HG03342 (cell line): ENCODE results near the gene ZNF276.
"Not testable (repeated sequence)": the region's sequence is repeated elsewhere in the genome, so short reads cannot be mapped to it uniquely, and the experiment has no call there.

Experiments
- ATAC-seq: cut with Tn5 transposase; IDR thresholded peaks from one replicate; pipeline ENCODE4 v1.9.1; 2021; ENCODE audit warnings: mild to moderate bottlenecking, moderate library complexity; ENCODE audit not compliant: unreplicated experiment

Gene ZNF276

GRCh38 chr16:89720813-89721545 lies at the start of gene ZNF276, which contains the start of gene VPS9D1:
Gene ZNF276 (plus strand): TSS chr16:89721537. CDS start chr16:89721641, 104 bp downstream.
Gene VPS9D1 (minus strand): TSS chr16:89720898. CDS start chr16:89720861, 37 bp downstream.
- ATAC-seq, result peak; percentile 51

- not testable (repeated sequence) for ATAC-seq
These were observed 49.8 kb upstream of the ZNF276 start for GRCh38 chr16:89671565-89671964.

GRCh38 chr16:89672177-89672941 lies 49.0 kb upstream of the ZNF276 start:
- no peak for ATAC-seq

- no peak for ATAC-seq
These were observed 43.1 kb upstream of the ZNF276 start for GRCh38 chr16:89678258-89678657.

GRCh38 chr16:89685916-89686315 lies 35.4 kb upstream of the ZNF276 start:
- no peak for ATAC-seq

- peak; percentile 74 for ATAC-seq
These were observed 34.7 kb upstream of the ZNF276 start, which contains the start of gene CDK10 for GRCh38 chr16:89686520-89687091. Gene CDK10 (plus strand): TSS chr16:89686689. CDS start chr16:89686711, 22 bp downstream.

GRCh38 chr16:89687092-89687940 lies 34.0 kb upstream of the ZNF276 start:
- ATAC-seq, result peak; percentile 36

- ATAC-seq, result no peak
These were observed 32.9 kb upstream of the ZNF276 start for GRCh38 chr16:89688395-89688794.

GRCh38 chr16:89689142-89689541 lies 32.2 kb upstream of the ZNF276 start:
- ATAC-seq, result no peak

GRCh38 chr16:89689621-89690020 lies 31.7 kb upstream of the ZNF276 start:
- ATAC-seq, result not testable (repeated sequence)

GRCh38 chr16:89690392-89690901 lies 30.9 kb upstream of the ZNF276 start:
- ATAC-seq, result no peak

GRCh38 chr16:89691231-89691985 lies 29.9 kb upstream of the ZNF276 start:
- ATAC-seq, result no peak

GRCh38 chr16:89691986-89692569 lies 29.3 kb upstream of the ZNF276 start:
- no peak for ATAC-seq

GRCh38 chr16:89693289-89693731 lies 28.0 kb upstream of the ZNF276 start:
- ATAC-seq, result no peak

GRCh38 chr16:89693931-89694783 lies 27.2 kb upstream of the ZNF276 start:
- ATAC-seq, result no peak

- not testable (repeated sequence) for ATAC-seq
These were observed 26.6 kb upstream of the ZNF276 start for GRCh38 chr16:89694784-89695085.

GRCh38 chr16:89695086-89695874 lies 26.1 kb upstream of the ZNF276 start:
- no peak for ATAC-seq
